ENCODE data around the gene WNT9A. TPM values are rescaled to one million over a fixed set of nuclear protein-coding genes. Genes with fewer than 3 reads are reported as not detected.
"Not testable (repeated sequence)": the region's sequence is repeated elsewhere in the genome, so short reads cannot be mapped to it uniquely, and the experiment has no call there.

The WNT9A gene
- total RNA-seq, 1 experiment from 2014 or later, result 1.5 TPM

- TF ChIP-seq TCF7 (CRISPR knock-in tag; IDR thresholded peaks at IDR 0.05; ENCODE audit: low read depth), result no peak
- TF ChIP-seq NFE2L1 (CRISPR knock-in tag; IDR thresholded peaks at IDR 0.05), result no peak
- no peak for TF ChIP-seq ZSCAN18 (CRISPR knock-in tag; IDR thresholded peaks at IDR 0.05)
- TF ChIP-seq ZNF281 (CRISPR knock-in tag; IDR thresholded peaks at IDR 0.05), result no peak
- TF ChIP-seq ESRRA (CRISPR knock-in tag; IDR thresholded peaks at IDR 0.05; ENCODE audit: borderline replicate concordance), result no peak
- no peak for TF ChIP-seq IRF2 (CRISPR knock-in tag; IDR thresholded peaks at IDR 0.05; ENCODE audit: borderline replicate concordance, low read depth)
- TF ChIP-seq NR1H2 (CRISPR knock-in tag; IDR thresholded peaks at IDR 0.05), result no peak
- TF ChIP-seq NFATC4 (CRISPR knock-in tag; IDR thresholded peaks at IDR 0.05), result no peak
- no peak for TF ChIP-seq FOXK1 (CRISPR knock-in tag; IDR thresholded peaks at IDR 0.05)
- TF ChIP-seq ZNF121 (CRISPR knock-in tag; IDR thresholded peaks at IDR 0.05), result no peak
These were observed 64.6 kb downstream of the WNT9A start (continued) for GRCh38 chr1:227883073-227883520.

GRCh38 chr1:227880342-227880924, 67.3 kb downstream of the WNT9A start:
- ChIA-PET CTCF (no interaction called here), POLR2A (no interaction called here)
- Mint-ChIP-seq H3K4me1 (no peaks in the 10 kb centered on the region), H3K9me3 (no peaks in the 10 kb centered on the region), H3K36me3 (no peaks in the 10 kb centered on the region), H3K27me3 (ENCODE audit: low read depth) (peaks cover 15% of the 10 kb centered on the region), H3K4me3 (no peak overlapping the region), H3K27ac (no peak overlapping the region)
- TF ChIP-seq PRRX2 (CRISPR knock-in tag; IDR thresholded peaks at IDR 0.05) (no peak), FOXP4 (CRISPR knock-in tag; IDR thresholded peaks at IDR 0.05) (no peak), ATF3 (CRISPR knock-in tag; conservative IDR thresholded peaks at IDR 0.05) (no peak), ELF4 (CRISPR knock-in tag; IDR thresholded peaks at IDR 0.05; ENCODE audit: low read depth) (no peak), ARID4B (CRISPR knock-in tag; IDR thresholded peaks at IDR 0.05; ENCODE audit: borderline replicate concordance) (no peak), ZNF232 (CRISPR knock-in tag; IDR thresholded peaks at IDR 0.05) (no peak)
- DNase-seq (ENCODE audit: low spot score), result no peak
- ATAC-seq, result no peak

GRCh38 chr1:227877810-227878209, 69.9 kb downstream of the WNT9A start:
- DNase-seq (ENCODE audit: low spot score); CTCF ChIA-PET; H3K9me3 Mint-ChIP-seq; H3K27ac Mint-ChIP-seq; ATAC-seq; H3K4me3 Mint-ChIP-seq; H3K36me3 Mint-ChIP-seq; H3K4me1 Mint-ChIP-seq; POLR2A ChIA-PET: not testable (repeated sequence)
- H3K27me3 Mint-ChIP-seq (ENCODE audit: low read depth), result peaks cover 35% of the 10 kb centered on the region

- H3K4me1 Mint-ChIP-seq; H3K27ac Mint-ChIP-seq; POLR2A ChIA-PET; DNase-seq (ENCODE audit: low spot score); CTCF ChIA-PET; ATAC-seq; H3K36me3 Mint-ChIP-seq; H3K4me3 Mint-ChIP-seq: not testable (repeated sequence)
- Mint-ChIP-seq H3K27me3 (ENCODE audit: low read depth) (peaks cover 33% of the 10 kb centered on the region), H3K9me3 (peaks cover 20% of the 10 kb centered on the region)
These were observed 75.8 kb downstream of the WNT9A start for GRCh38 chr1:227871892-227872291.
